ENCODE results near the gene FGF4. TPM values are rescaled to one million over a fixed set of nuclear protein-coding genes. Genes with fewer than 3 reads are reported as not detected.

FGF4 gene
- total RNA-seq, 1 experiment from 2014 or later: not detected

DNA sequence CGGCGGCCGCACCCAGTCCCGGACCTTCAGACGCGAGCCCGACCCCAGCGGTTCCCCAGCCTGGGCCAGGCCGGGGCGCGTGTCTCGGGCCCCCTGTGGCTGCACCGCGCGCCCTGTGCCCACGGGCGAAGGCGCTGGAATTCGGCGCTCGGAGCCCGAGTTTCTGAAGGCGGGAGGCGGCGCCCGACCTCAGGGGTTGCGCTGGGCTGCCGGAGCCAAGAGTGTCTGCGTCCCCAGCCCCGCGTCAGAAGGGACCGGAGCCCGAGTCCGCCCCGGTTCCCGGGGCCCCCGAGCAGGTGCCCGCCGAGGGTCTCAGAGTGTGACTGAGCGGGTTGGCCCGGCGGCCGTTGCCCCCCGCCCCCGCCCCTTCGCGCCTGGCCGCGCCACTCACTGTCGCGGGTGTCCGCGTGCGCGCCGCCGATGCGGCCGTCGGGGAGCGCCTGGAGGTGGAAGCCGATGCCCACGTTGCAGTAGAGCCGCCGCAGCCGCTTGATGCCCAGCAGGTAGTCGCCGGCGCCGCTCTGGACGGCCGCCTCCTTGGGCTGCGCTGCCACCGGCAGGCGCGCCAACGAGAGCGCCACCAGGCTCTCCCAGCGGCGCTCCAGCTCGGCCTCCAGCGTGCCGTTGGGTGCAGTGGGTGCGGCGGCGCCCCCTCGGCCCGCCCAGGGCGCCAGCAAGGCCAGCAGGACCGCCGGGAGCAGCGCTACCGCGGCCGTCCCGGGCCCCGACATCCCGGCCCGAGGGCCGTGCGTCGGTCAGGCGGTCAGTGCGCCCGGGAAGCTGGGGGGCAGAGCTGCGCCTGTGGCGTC lies 583 bp downstream of the FGF4 start:
- peak; percentile 94 for TF ChIP-seq EZH2 (IDR thresholded peaks at IDR 0.05; ENCODE audit: borderline replicate concordance, low read depth, low read length, poor library complexity, severe bottlenecking)
- TF ChIP-seq, protein P1, sequence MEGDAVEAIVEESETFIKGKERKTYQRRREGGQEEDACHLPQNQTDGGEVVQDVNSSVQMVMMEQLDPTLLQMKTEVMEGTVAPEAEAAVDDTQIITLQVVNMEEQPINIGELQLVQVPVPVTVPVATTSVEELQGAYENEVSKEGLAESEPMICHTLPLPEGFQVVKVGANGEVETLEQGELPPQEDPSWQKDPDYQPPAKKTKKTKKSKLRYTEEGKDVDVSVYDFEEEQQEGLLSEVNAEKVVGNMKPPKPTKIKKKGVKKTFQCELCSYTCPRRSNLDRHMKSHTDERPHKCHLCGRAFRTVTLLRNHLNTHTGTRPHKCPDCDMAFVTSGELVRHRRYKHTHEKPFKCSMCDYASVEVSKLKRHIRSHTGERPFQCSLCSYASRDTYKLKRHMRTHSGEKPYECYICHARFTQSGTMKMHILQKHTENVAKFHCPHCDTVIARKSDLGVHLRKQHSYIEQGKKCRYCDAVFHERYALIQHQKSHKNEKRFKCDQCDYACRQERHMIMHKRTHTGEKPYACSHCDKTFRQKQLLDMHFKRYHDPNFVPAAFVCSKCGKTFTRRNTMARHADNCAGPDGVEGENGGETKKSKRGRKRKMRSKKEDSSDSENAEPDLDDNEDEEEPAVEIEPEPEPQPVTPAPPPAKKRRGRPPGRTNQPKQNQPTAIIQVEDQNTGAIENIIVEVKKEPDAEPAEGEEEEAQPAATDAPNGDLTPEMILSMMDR (conservative IDR thresholded peaks at IDR 0.05; ENCODE audit: low read depth, low read length): no peak
- CTCF ChIA-PET: no interaction called here
- H3K27ac ChIP-seq (ENCODE audit: low read depth, low read length, poor library complexity, severe bottlenecking): no peak overlapping the region
- H3K4me1 ChIP-seq (ENCODE audit: insufficient read depth, low read length, poor library complexity, severe bottlenecking): no peaks in the 10 kb centered on the region
- intact Hi-C loops (cut with micrococcal nuclease; ENCODE audit: unreplicated experiment): no loop called here
- H3K9me3 ChIP-seq (ENCODE audit: low read depth, low read length, poor library complexity, severe bottlenecking): no peaks in the 10 kb centered on the region
- POLR2A ChIA-PET (ENCODE audit: low non-redundant PET): no interaction called here
- no peak overlapping the region for H3K4me3 ChIP-seq (ENCODE audit: low read depth, low read length, poor library complexity, severe bottlenecking)
- no peak for DNase-seq (ENCODE audit: low spot score)
- BruUV-seq (replicated peaks): no TSS peak
- H3K36me3 ChIP-seq (ENCODE audit: insufficient read depth, low read length, poor library complexity, severe bottlenecking): no peaks in the 10 kb centered on the region
- peaks cover 83% of the 10 kb centered on the region for H3K27me3 ChIP-seq (replicated peaks; ENCODE audit: insufficient read depth, low read depth, low read length, poor library complexity)

DNA sequence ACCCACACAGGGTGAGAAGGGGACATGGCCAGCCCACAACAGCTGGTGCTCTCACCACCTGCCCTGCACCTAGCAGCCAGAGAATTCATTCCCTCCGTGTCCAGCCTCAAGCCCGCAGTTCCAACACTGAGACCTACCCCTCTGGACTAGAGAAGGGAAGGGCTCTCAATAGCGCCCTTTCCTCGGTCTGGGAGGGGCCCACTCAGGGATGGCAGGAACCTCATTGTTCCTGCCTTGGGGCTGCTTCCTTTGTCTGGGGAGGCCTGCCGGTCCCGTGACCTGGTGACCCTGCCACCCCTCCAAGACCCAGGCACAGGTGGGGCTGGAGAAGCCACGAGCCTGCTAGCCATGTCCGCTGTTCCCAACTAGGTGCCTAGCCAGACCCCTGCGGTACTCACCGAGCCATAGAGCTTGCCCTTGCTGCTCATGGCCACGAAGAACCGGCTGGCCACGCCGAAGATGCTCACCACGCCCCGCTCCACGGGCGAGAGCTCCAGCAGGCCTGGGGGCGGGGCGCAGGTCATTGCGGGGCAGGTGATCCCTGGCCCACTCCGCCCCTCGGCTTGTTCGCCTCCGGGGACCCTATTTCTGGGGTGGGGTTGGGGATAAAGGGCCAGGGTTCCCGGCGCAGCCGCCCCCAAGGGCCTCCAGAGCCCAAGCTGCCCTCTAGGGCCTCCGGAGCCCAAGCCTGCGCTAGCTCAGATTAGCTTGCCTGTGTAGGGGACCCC lies 1.4 kb downstream of the FGF4 start:
- Histone ChIP-seq H3K4me3 (ENCODE audit: low read depth, low read length, poor library complexity, severe bottlenecking) (no peak overlapping the region), H3K9me3 (ENCODE audit: low read depth, low read length, poor library complexity, severe bottlenecking) (no peaks in the 10 kb centered on the region), H3K27ac (ENCODE audit: low read depth, low read length, poor library complexity, severe bottlenecking) (no peak overlapping the region), H3K27me3 (replicated peaks; ENCODE audit: insufficient read depth, low read depth, low read length, poor library complexity) (peaks cover 87% of the 10 kb centered on the region), H3K36me3 (ENCODE audit: insufficient read depth, low read length, poor library complexity, severe bottlenecking) (no peaks in the 10 kb centered on the region), H3K4me1 (ENCODE audit: insufficient read depth, low read length, poor library complexity, severe bottlenecking) (no peaks in the 10 kb centered on the region)
- TF ChIP-seq, protein P1 (conservative IDR thresholded peaks at IDR 0.05; ENCODE audit: low read depth, low read length): no peak
- ChIA-PET CTCF (no interaction called here), POLR2A (ENCODE audit: low non-redundant PET) (no interaction called here)
- intact Hi-C loops (cut with micrococcal nuclease; ENCODE audit: unreplicated experiment): no loop called here
- no TSS peak for BruUV-seq (replicated peaks)
- DNase-seq (ENCODE audit: low spot score): no peak

- no TSS peak for BruUV-seq (replicated peaks)
- H3K9me3 ChIP-seq (ENCODE audit: low read depth, low read length, poor library complexity, severe bottlenecking): no peaks in the 10 kb centered on the region
- no peak overlapping the region for H3K27ac ChIP-seq (ENCODE audit: low read depth, low read length, poor library complexity, severe bottlenecking)
- H3K4me3 ChIP-seq (ENCODE audit: low read depth, low read length, poor library complexity, severe bottlenecking): no peak overlapping the region
- intact Hi-C loops (cut with micrococcal nuclease; ENCODE audit: unreplicated experiment): no loop called here
- H3K27me3 ChIP-seq (replicated peaks; ENCODE audit: insufficient read depth, low read depth, low read length, poor library complexity): peaks cover 73% of the 10 kb centered on the region
- POLR2A ChIA-PET (ENCODE audit: low non-redundant PET): interaction anchor here (0.7 kb wide), 1 partner anchor 719 kb away, joined by 7 read pairs; no protein-coding TSS in a partner anchor
- DNase-seq (ENCODE audit: low spot score): no peak
- no peaks in the 10 kb centered on the region for H3K4me1 ChIP-seq (ENCODE audit: insufficient read depth, low read length, poor library complexity, severe bottlenecking)
- CTCF ChIA-PET: no interaction called here
- TF ChIP-seq EZH2 (IDR thresholded peaks at IDR 0.05; ENCODE audit: borderline replicate concordance, low read depth, low read length, poor library complexity, severe bottlenecking): no peak
- TF ChIP-seq, protein P1 (conservative IDR thresholded peaks at IDR 0.05; ENCODE audit: low read depth, low read length): no peak
- H3K36me3 ChIP-seq (ENCODE audit: insufficient read depth, low read length, poor library complexity, severe bottlenecking): no peaks in the 10 kb centered on the region
Measured at GRCh38 chr11:69771466-69771865, 3.7 kb downstream of the FGF4 start.
